Measurements from ENCODE around the gene GPHA2.

Gene GPHA2

DNA sequence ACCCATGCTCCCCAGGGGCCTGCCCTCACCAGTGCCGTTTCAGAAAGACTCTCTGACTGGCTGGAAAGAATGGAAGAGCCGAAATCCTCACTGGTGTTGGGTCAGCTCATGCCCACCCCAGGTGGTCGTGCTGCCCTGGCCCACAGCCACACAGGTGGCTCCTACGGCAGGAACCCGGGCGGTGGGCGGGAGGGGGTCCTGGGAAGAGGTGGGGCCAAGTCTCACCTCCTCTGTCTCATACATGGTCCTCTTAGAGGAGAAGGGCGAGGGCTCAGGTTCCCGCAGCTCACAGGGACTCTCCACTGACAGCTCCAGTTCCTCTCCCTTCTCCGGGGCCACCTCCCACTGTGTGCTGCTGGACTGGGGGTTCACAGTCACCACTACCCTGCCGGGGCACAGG lies 26.9 kb downstream of the GPHA2 start:
- no peaks in the 10 kb centered on the region for H3K4me1 ChIP-seq (ENCODE audit: low read length)
- no peak overlapping the region for H3K4me3 ChIP-seq (ENCODE audit: low read length)
- H4K20me1 ChIP-seq (ENCODE audit: insufficient read depth, low read length) = no peaks in the 10 kb centered on the region
- H3K9ac ChIP-seq (ENCODE audit: low read length) = no peak overlapping the region
- H3K36me3 ChIP-seq (replicated peaks; ENCODE audit: low read depth, low read length) = peaks cover 20% of the 10 kb centered on the region
- no peaks in the 10 kb centered on the region for H3K27me3 ChIP-seq (ENCODE audit: low read depth, low read length)
- no peak overlapping the region for H3K4me2 ChIP-seq (ENCODE audit: low read length)
- H3K79me2 ChIP-seq (ENCODE audit: low read length) = no peaks in the 10 kb centered on the region
- H3K27ac ChIP-seq (ENCODE audit: low read length) = no peak overlapping the region
- no peaks in the 10 kb centered on the region for H3K9me3 ChIP-seq (ENCODE audit: insufficient read depth, low read length)
- H2AFZ ChIP-seq (ENCODE audit: low read depth, low read length) = no peak overlapping the region
- TF ChIP-seq, protein P1, sequence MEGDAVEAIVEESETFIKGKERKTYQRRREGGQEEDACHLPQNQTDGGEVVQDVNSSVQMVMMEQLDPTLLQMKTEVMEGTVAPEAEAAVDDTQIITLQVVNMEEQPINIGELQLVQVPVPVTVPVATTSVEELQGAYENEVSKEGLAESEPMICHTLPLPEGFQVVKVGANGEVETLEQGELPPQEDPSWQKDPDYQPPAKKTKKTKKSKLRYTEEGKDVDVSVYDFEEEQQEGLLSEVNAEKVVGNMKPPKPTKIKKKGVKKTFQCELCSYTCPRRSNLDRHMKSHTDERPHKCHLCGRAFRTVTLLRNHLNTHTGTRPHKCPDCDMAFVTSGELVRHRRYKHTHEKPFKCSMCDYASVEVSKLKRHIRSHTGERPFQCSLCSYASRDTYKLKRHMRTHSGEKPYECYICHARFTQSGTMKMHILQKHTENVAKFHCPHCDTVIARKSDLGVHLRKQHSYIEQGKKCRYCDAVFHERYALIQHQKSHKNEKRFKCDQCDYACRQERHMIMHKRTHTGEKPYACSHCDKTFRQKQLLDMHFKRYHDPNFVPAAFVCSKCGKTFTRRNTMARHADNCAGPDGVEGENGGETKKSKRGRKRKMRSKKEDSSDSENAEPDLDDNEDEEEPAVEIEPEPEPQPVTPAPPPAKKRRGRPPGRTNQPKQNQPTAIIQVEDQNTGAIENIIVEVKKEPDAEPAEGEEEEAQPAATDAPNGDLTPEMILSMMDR (IDR thresholded peaks at IDR 0.05; ENCODE audit: low read depth, low read length) = no peak
- no peak for TF ChIP-seq EZH2phosphoT487 (IDR thresholded peaks at IDR 0.05; ENCODE audit: low read depth)

DNA sequence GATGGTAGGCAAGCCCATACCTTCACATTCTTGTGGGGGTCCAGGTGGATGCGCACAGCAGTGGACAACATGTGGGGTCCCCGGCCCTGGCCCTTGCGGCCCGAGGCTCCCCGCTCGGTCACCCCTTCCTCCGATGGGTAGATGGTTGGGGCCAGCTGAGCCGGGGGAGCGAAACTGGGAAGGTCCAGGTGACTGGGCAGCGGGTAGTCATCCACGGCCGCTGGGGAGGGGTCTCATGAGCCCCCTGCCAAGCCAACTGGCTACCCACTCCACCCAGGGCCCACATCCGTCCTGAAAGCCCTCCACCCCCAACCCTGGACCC lies 29.4 kb downstream of the GPHA2 start:
- Histone ChIP-seq H3K4me3 (ENCODE audit: low read length) (no peak overlapping the region), H3K4me2 (ENCODE audit: low read length) (no peak overlapping the region), H4K20me1 (ENCODE audit: insufficient read depth, low read length) (no peaks in the 10 kb centered on the region), H3K36me3 (replicated peaks; ENCODE audit: low read depth, low read length) (peaks cover 13% of the 10 kb centered on the region), H3K9me3 (ENCODE audit: insufficient read depth, low read length) (no peaks in the 10 kb centered on the region), H3K79me2 (ENCODE audit: low read length) (no peaks in the 10 kb centered on the region), H3K4me1 (ENCODE audit: low read length) (no peaks in the 10 kb centered on the region), H3K27ac (ENCODE audit: low read length) (no peak overlapping the region), H2AFZ (ENCODE audit: low read depth, low read length) (no peak overlapping the region), H3K27me3 (ENCODE audit: low read depth, low read length) (no peaks in the 10 kb centered on the region), H3K9ac (ENCODE audit: low read length) (no peak overlapping the region)
- TF ChIP-seq, protein P1 (IDR thresholded peaks at IDR 0.05; ENCODE audit: low read depth, low read length) = no peak
- TF ChIP-seq EZH2phosphoT487 (IDR thresholded peaks at IDR 0.05; ENCODE audit: low read depth) = no peak

DNA sequence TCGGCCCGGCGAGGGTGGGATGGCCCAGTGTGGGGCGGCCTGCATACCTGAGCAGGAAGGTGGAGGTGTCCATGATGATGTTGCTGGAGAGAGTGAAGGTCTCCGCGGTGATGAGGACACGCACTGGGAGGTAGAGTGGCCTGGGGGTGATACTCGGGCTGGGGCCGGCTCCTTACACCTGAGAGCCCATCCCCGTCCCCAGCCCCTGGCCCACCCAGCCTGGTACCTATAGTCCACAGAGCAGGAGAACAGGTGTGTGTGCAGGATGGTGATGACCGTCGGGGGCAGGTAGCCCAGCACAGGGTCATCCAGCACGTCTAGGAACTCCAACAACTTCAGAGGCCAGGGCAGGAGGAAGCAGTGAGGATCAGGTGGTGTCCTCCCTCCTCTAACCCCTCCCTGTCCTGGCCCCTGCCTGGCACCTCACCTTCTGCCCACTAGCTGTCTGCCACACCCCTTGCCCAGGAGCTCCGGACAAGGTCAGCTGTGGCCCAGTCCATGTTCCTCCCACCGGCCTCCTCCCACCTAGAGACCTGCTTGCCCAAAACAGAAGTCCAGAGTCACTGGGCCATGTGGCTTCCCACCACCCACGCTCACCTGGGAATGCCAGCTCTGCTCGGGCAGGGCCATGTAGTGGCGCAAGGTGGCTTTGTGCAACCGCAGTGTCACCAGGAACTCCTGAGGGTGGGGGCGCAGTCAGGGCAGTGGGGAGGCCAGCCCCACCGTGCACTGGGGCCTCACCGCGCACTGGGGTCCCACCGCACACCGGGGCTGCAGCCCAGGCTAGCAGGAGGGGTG lies 30.0 kb downstream of the GPHA2 start:
- peaks cover 2% of the 10 kb centered on the region; the same call in 1 of the 2 replicates for H3K4me1 ChIP-seq (ENCODE audit: low read length)
- H3K27ac ChIP-seq (ENCODE audit: low read length) = no peak overlapping the region
- H3K79me2 ChIP-seq (ENCODE audit: low read length) = no peaks in the 10 kb centered on the region
- no peak overlapping the region for H2AFZ ChIP-seq (ENCODE audit: low read depth, low read length)
- H3K4me3 ChIP-seq (ENCODE audit: low read length) = no peak overlapping the region
- no peaks in the 10 kb centered on the region for H3K9me3 ChIP-seq (ENCODE audit: insufficient read depth, low read length)
- no peaks in the 10 kb centered on the region for H4K20me1 ChIP-seq (ENCODE audit: insufficient read depth, low read length)
- TF ChIP-seq, protein P1 (IDR thresholded peaks at IDR 0.05; ENCODE audit: low read depth, low read length) = no peak
- no peak for TF ChIP-seq EZH2phosphoT487 (IDR thresholded peaks at IDR 0.05; ENCODE audit: low read depth)
- peaks cover 13% of the 10 kb centered on the region for H3K36me3 ChIP-seq (replicated peaks; ENCODE audit: low read depth, low read length)
- H3K4me2 ChIP-seq (ENCODE audit: low read length) = no peak overlapping the region
- no peak overlapping the region for H3K9ac ChIP-seq (ENCODE audit: low read length)
- no peaks in the 10 kb centered on the region for H3K27me3 ChIP-seq (ENCODE audit: low read depth, low read length)

DNA sequence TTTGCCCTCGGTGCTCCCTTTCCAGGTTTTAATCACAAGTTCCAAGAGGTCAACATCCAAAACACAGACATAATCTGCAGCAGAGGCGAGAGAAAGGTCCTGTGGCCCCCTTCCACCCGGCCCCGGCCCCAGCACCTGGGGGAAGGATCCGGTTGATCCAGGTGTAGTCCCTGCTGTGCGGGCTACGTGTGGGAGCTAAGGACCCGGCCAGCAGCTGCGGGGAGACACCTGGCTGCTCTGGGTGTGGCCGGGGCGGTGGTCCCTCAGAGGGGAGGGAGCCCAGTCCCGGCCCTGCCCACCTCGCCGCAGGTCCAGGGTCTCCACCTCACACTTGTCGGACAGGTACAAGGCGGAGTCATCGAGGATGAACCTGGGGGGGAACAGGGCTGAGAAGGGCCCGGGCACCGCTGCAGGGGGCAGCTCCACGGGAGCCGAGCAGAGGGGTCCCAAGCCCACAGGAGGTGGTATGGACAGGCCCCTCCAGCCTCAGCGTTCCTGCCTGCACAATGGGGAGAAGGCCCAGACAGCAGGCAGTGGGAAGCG lies 32.3 kb downstream of the GPHA2 start:
- Histone ChIP-seq H4K20me1 (ENCODE audit: insufficient read depth, low read length) (no peaks in the 10 kb centered on the region), H3K9ac (ENCODE audit: low read length) (no peak overlapping the region), H3K27me3 (ENCODE audit: low read depth, low read length) (no peaks in the 10 kb centered on the region), H3K4me2 (ENCODE audit: low read length) (no peak overlapping the region), H3K9me3 (ENCODE audit: insufficient read depth, low read length) (no peaks in the 10 kb centered on the region), H3K36me3 (replicated peaks; ENCODE audit: low read depth, low read length) (peaks cover 13% of the 10 kb centered on the region), H3K79me2 (ENCODE audit: low read length) (no peaks in the 10 kb centered on the region), H3K27ac (ENCODE audit: low read length) (no peak overlapping the region), H2AFZ (ENCODE audit: low read depth, low read length) (no peak overlapping the region), H3K4me1 (ENCODE audit: low read length) (peaks cover 11% of the 10 kb centered on the region), H3K4me3 (ENCODE audit: low read length) (no peak overlapping the region)
- TF ChIP-seq, protein P1 (IDR thresholded peaks at IDR 0.05; ENCODE audit: low read depth, low read length) = no peak
- no peak for TF ChIP-seq EZH2phosphoT487 (IDR thresholded peaks at IDR 0.05; ENCODE audit: low read depth)
